Measurements from ENCODE around the gene EYA2. TPM values are rescaled to one million over a fixed set of nuclear protein-coding genes. Genes with fewer than 3 reads are reported as not detected.
"Not testable (repeated sequence)": the region's sequence is repeated elsewhere in the genome, so short reads cannot be mapped to it uniquely, and the experiment has no call there.

Gene EYA2
- total and polyA plus RNA-seq, 12 donors: 0.54 to 2.2 (median 1.4) TPM

DNA sequence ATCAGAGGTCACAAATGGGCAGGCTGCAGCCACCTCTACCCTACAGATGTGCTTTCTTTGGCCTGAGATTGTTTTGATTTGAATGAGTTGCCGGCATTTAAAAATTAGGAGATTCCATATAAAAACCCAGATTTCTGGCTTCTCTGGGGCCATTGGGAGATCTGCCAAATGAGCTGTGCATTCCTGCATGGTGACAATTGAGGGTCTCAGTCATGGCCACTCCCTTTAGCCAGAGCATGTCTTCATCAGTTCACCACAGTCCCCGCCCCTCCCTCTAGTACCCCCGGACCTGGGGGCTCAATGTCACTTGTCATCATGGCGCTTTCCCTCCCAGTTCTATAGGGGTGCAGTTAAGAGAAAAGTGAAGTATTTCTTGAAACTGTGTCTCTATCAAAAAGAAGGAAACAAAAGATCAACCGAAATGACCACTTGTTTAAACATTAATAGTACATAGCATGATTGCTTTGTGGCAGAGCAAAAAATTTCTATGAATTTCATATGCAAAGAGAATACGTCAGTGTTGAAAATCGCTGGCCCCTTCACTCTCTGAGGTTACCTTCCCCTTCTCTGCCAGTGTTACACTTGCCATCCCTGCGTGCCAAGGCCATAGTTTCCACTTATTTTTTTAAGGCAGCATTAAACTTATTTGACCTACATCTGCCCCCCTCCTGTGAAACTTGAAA lies 21.1 kb downstream of the EYA2 start:
- Histone ChIP-seq H3K9me3 (replicated peaks in 1 of 3) (no peaks in the 10 kb centered on the region), H3K27ac (no peak overlapping the region), H3K36me3 (replicated peaks in 1 of 2) (no peaks in the 10 kb centered on the region), H3K4me3 (no peak overlapping the region), H3K4me1 (replicated peaks in 1 of 2) (no peaks in the 10 kb centered on the region), H3K27me3 (no peaks in the 10 kb centered on the region)
- DNase-seq: no peak
- WGBS, 4 donors: 66 to 73% (median 69%) methylated on average over 8 of the region's 8 CpGs
- TF ChIP-seq POLR2A (IDR thresholded peaks at IDR 0.05): no peak
- TF ChIP-seq, protein P1, sequence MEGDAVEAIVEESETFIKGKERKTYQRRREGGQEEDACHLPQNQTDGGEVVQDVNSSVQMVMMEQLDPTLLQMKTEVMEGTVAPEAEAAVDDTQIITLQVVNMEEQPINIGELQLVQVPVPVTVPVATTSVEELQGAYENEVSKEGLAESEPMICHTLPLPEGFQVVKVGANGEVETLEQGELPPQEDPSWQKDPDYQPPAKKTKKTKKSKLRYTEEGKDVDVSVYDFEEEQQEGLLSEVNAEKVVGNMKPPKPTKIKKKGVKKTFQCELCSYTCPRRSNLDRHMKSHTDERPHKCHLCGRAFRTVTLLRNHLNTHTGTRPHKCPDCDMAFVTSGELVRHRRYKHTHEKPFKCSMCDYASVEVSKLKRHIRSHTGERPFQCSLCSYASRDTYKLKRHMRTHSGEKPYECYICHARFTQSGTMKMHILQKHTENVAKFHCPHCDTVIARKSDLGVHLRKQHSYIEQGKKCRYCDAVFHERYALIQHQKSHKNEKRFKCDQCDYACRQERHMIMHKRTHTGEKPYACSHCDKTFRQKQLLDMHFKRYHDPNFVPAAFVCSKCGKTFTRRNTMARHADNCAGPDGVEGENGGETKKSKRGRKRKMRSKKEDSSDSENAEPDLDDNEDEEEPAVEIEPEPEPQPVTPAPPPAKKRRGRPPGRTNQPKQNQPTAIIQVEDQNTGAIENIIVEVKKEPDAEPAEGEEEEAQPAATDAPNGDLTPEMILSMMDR (IDR thresholded peaks at IDR 0.05): no peak
- intact Hi-C loops (cut with DNase I): no loop called here

GRCh38 chr20:46916258-46916603 lies 21.6 kb downstream of the EYA2 start:
- WGBS, 4 donors: 31 to 52% (median 43%) methylated on average over 1 of the region's 1 CpG
- TF ChIP-seq, protein P1 (IDR thresholded peaks at IDR 0.05): no peak
- TF ChIP-seq POLR2A (IDR thresholded peaks at IDR 0.05): no peak
- no peaks in the 10 kb centered on the region for H3K36me3 ChIP-seq (replicated peaks in 1 of 2)
- no peak for DNase-seq
- H3K27me3 ChIP-seq: no peaks in the 10 kb centered on the region
- intact Hi-C loops (cut with DNase I): no loop called here
- H3K9me3 ChIP-seq (replicated peaks in 1 of 3): no peaks in the 10 kb centered on the region
- H3K27ac ChIP-seq: no peak overlapping the region
- no peak overlapping the region for H3K4me3 ChIP-seq
- H3K4me1 ChIP-seq (replicated peaks in 1 of 2): no peaks in the 10 kb centered on the region

DNA sequence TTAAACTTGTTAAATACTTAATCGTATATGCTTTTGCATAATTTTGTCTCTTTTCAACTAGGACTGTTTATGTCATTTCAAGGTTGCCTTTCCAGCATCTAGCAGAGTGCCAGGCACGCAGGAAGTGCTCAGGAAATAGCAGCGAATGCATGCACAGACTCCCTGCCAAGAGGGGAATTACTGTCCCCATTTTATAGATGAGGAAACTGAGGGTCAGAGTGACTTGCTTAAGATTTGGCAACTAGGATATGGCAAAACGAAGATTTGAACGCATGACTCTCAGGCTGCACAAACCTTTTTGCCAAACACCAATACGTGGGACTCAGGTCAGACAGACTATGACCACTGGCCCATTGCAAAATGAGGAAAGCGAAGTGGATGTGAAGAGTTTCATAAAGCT lies 22.5 kb downstream of the EYA2 start:
- H3K27ac ChIP-seq: no peak overlapping the region
- H3K36me3 ChIP-seq (replicated peaks in 1 of 2): no peaks in the 10 kb centered on the region
- H3K4me1 ChIP-seq (replicated peaks in 1 of 2): no peaks in the 10 kb centered on the region
- H3K4me3 ChIP-seq: no peak overlapping the region
- H3K9me3 ChIP-seq (replicated peaks in 1 of 3): no peaks in the 10 kb centered on the region
- 77 to 88% (median 81%) methylated on average over 7 of the region's 7 CpGs for WGBS, 4 donors
- no peak for DNase-seq
- H3K27me3 ChIP-seq: no peaks in the 10 kb centered on the region
- intact Hi-C loops (cut with DNase I): no loop called here
- TF ChIP-seq POLR2A (IDR thresholded peaks at IDR 0.05): no peak
- TF ChIP-seq, protein P1 (IDR thresholded peaks at IDR 0.05): no peak

DNA sequence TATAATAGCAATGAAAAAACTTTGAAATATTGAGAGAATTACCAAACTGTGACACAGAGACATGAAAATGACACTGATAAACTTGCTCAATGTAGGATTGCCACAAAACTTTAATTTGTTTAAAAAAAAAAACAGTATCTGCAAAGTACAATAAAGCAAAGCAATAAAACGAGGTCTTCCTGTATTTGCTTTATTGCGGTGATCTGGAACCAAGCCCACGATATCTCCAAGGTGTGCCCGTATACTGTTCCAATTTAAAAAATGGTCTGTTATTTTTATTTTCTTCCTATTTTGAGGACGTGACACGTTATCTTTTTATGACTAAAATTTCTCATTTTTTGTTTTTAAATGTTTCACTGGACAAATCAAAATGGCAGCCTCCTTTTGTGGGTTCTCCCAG lies 25.5 kb downstream of the EYA2 start:
- no peaks in the 10 kb centered on the region for H3K9me3 ChIP-seq (replicated peaks in 1 of 3)
- no peak overlapping the region for H3K4me3 ChIP-seq
- H3K27ac ChIP-seq: no peak overlapping the region
- intact Hi-C loops (cut with DNase I): no loop called here
- TF ChIP-seq, protein P1 (IDR thresholded peaks at IDR 0.05): no peak
- TF ChIP-seq POLR2A (IDR thresholded peaks at IDR 0.05): no peak
- WGBS, 4 donors: 78 to 89% (median 81%) methylated on average over 6 of the region's 6 CpGs
- no peaks in the 10 kb centered on the region for H3K27me3 ChIP-seq
- DNase-seq: no peak
- no peaks in the 10 kb centered on the region for H3K36me3 ChIP-seq (replicated peaks in 1 of 2)
- no peaks in the 10 kb centered on the region for H3K4me1 ChIP-seq (replicated peaks in 1 of 2)

DNA sequence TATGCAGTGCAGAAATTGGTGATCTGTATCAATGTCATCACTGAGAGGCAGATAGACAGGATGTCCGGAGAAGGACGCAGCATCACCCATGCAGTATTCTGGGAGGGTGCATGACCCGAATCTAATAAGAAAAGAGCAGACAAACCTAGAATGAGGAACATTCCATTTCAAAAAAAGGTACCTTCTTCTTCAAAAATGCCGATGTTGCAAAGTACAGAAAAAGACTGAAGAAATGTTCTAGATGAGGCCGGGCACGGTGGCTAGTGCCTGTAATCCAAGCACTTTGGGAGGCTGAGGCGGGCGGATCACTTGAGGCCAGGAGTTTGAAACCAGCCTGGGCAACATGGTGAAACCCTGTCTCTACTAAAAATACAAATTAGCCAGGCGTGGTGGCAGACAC lies 28.2 kb downstream of the EYA2 start:
- WGBS, 4 donors: 78 to 87% (median 81%) methylated on average over 9 of the region's 9 CpGs
- H3K4me1 ChIP-seq (replicated peaks in 1 of 2); H3K36me3 ChIP-seq (replicated peaks in 1 of 2); H3K27me3 ChIP-seq; DNase-seq; H3K4me3 ChIP-seq; H3K9me3 ChIP-seq (replicated peaks in 1 of 3); intact Hi-C loops (cut with DNase I); H3K27ac ChIP-seq: not testable (repeated sequence)

All from adrenal gland (tissue), 12 donors.